GM12878 (cell line): ENCODE results near the gene LDB3. TPM values are rescaled to one million over a fixed set of nuclear protein-coding genes. Genes with fewer than 3 reads are reported as not detected.

Experiments used
- ATAC-seq: fragments of 200-7000 bp; cut with Tn5 transposase; 3 replicates; pipeline ENCODE4 v1.9.1; 2020; ENCODE audit warnings: mild to moderate bottlenecking, moderate library complexity
- BruUV-seq: library from RNA; stranded (reverse); fragments of 400-500 nt; replicated peaks from 2 replicates; lab custom pipeline; 2021; lab: Mats Ljungman, UMichigan
- CTCF ChIA-PET: fragments of 300-600 bp; sonication (Branson Sonifier 250); formaldehyde crosslinking; extraction: SDS; loops from one replicate; lab custom pipeline; 2021; ENCODE audit warnings: inconsistent platforms; lab: Yijun Ruan, JAX
- POLR2A ChIA-PET: fragments of 350-600 bp; formaldehyde crosslinking; extraction: SDS; loops from one replicate; lab custom pipeline; 2021; ENCODE audit warnings: inconsistent platforms; lab: Charles Lee
- RAD21 ChIA-PET: fragments of 300-600 bp; sonication (Branson Sonifier 250); formaldehyde crosslinking; loops from one replicate; lab custom pipeline; 2023; ENCODE audit warnings: antibody characterized with exemption; ENCODE audit not compliant: unreplicated experiment; lab: Charles Lee
- SMC1A ChIA-PET: fragments of 300-600 bp; sonication (Branson Sonifier 250); formaldehyde crosslinking; loops from one replicate; lab custom pipeline; 2023; ENCODE audit not compliant: unreplicated experiment, uncharacterized antibody; lab: Charles Lee
- DNase-seq: peaks from one replicate; pipeline ENCODE4 v3.0.0-alpha.2; 2011; ENCODE audit warnings: low read depth, low spot score
- FAIRE-seq: peaks from 3 replicates; lab custom pipeline; 2011; peaks lifted over from hg19 to GRCh38; lab: Jason Lieb, UNC
- H2AFZ ChIP-seq: 2 replicates; pipeline ENCODE4 v1.6.0; 2011; ENCODE audit warnings: low read depth, low read length, control low read depth; ENCODE audit not compliant: control insufficient read depth
- H3K27ac ChIP-seq: 2 replicates; pipeline ENCODE4 v1.5.1; 2011; ENCODE audit warnings: control low read depth; ENCODE audit not compliant: control insufficient read depth, insufficient read depth
- H3K27me3 ChIP-seq, 2 experiments: replicated peaks in 1 of 2; 2 replicates each; pipeline versions ENCODE4 v1.6.0 to v1.6.1; 2011; ENCODE audit warnings: low read length in 1 of 2; ENCODE audit not compliant: control insufficient read depth in 2 of 2, insufficient read depth in 2 of 2
- H3K36me3 ChIP-seq, 2 experiments: 2 replicates each; pipeline ENCODE4 v1.5.1; 2011; ENCODE audit warnings: low read length in 1 of 2; ENCODE audit not compliant: control insufficient read depth in 2 of 2, insufficient read depth in 2 of 2
- H3K4me1 ChIP-seq: 2 replicates; pipeline ENCODE4 v1.6.1; 2011; ENCODE audit warnings: mild to moderate bottlenecking, low read length, moderate library complexity, mixed read lengths; ENCODE audit not compliant: control insufficient read depth, insufficient read depth
- H3K4me2 ChIP-seq: 2 replicates; pipeline ENCODE4 v1.6.0; 2011; ENCODE audit warnings: control low read depth; ENCODE audit not compliant: control insufficient read depth, insufficient read depth
- H3K4me3 ChIP-seq: fragments of 200-600 bp; sonication (generic); 2 replicates; pipeline ENCODE4 v1.5.1; 2016
- H3K79me2 ChIP-seq: 2 replicates; pipeline ENCODE4 v1.6.0; 2011; ENCODE audit warnings: low read length; ENCODE audit not compliant: control insufficient read depth, insufficient read depth
- H3K9ac ChIP-seq: 2 replicates; pipeline ENCODE4 v1.8.0; 2011; ENCODE audit warnings: low read length, control low read depth, mixed read lengths; ENCODE audit not compliant: control insufficient read depth, insufficient read depth
- H3K9me3 ChIP-seq: replicated peaks from 3 replicates; pipeline ENCODE4 v1.5.1; 2011; ENCODE audit warnings: mild to moderate bottlenecking, low read length; ENCODE audit not compliant: control insufficient read depth, insufficient read depth
- H4K20me1 ChIP-seq: 2 replicates; pipeline ENCODE4 v1.6.0; 2011; ENCODE audit not compliant: control insufficient read depth, insufficient read depth
- ASH2L ChIP-seq: fragments of 300-600, 200-600 bp; sonication (generic); IDR thresholded peaks from 2 replicates; pipeline ENCODE4 v1.6.1; 2017; ENCODE audit warnings: low read depth, mild to moderate bottlenecking, borderline replicate concordance
- CEBPZ ChIP-seq: fragments of 150-350 bp; IDR thresholded peaks from 2 replicates; pipeline ENCODE4 v1.6.1; 2016; ENCODE audit warnings: low read depth, low read length
- EZH2 ChIP-seq: IDR thresholded peaks from 2 replicates; pipeline ENCODE4 v1.6.1; 2012; ENCODE audit warnings: low read depth, mild to moderate bottlenecking, control low read depth, inconsistent platforms, low read length, borderline replicate concordance; ENCODE audit not compliant: control insufficient read depth
- KAT2A ChIP-seq: conservative IDR thresholded peaks from 2 replicates; pipeline ENCODE4 v1.6.1; 2011; ENCODE audit warnings: low read depth, low read length; ENCODE audit not compliant: control insufficient read depth
- MTA2 ChIP-seq: fragments of 450-650 bp; IDR thresholded peaks from 2 replicates; pipeline ENCODE4 v1.6.1; 2016; ENCODE audit warnings: low read depth, mild to moderate bottlenecking, moderate library complexity
- PKNOX1 ChIP-seq: fragments of 450-650 bp; IDR thresholded peaks from 2 replicates; pipeline ENCODE4 v1.6.1; 2016; ENCODE audit warnings: mild to moderate bottlenecking
- POLR2AphosphoS2 ChIP-seq: IDR thresholded peaks from 2 replicates; pipeline ENCODE4 v1.6.1; 2011; ENCODE audit warnings: low read depth, mild to moderate bottlenecking, low read length, improper control_type of control experiment, moderate library complexity
- POLR2AphosphoS5 ChIP-seq: IDR thresholded peaks from 2 replicates; pipeline ENCODE4 v1.6.1; 2011; ENCODE audit warnings: mild to moderate bottlenecking, low read length, inconsistent platforms
- SMARCA5 ChIP-seq: fragments of 450-650 bp; IDR thresholded peaks from 2 replicates; pipeline ENCODE4 v1.6.1; 2017; ENCODE audit warnings: mild to moderate bottlenecking
- SP1 ChIP-seq: IDR thresholded peaks from one replicate; pipeline ENCODE4 v1.6.1; 2011; ENCODE audit warnings: low read depth, low read length
- WGBS: methylation state at CpG from one replicate; pipeline ENCODE4 v1.1.6; 2016; ENCODE audit warnings: low lambda C conversion rate; ENCODE audit not compliant: insufficient replicate concordance, insufficient coverage; ENCODE audit errors: missing lambda C conversion rate; 5-methylcytosine and 5-hydroxymethylcytosine counted together
- in situ Hi-C: fragments of 300-500 bp; cut with MboI; formaldehyde crosslinking; loops from 9 replicates; pipeline ENCODE4 v1.14.3; 2018; ENCODE audit warnings: mixed read lengths
- intact Hi-C: fragments of 100-400 bp; cut with micrococcal nuclease; formaldehyde crosslinking; loops from one replicate; pipeline ENCODE4 v1.14.2; 2022; ENCODE audit not compliant: unreplicated experiment
- polyA plus RNA-seq, 11 experiments: library from polyadenylated mRNA; depleted of rRNA in 4 of 11; unstranded in 6 of 11; stranded (reverse) in 5 of 11; fragments of >200 nt; fragmentation: Nextera tagmentation in 4 of 11; fragmentation: Illumina TruSeq in 1 of 11; extraction: Ambion mirVana in 4 of 11; extraction: Trizol in 1 of 11; gene quantifications; 1 replicate in 1 of 11; 2 replicates in 10 of 11; pipeline versions ENCODE4 v1.2.1 to v1.2.3, GENCODE V29; 2011 to 2016; ENCODE audit warnings: inconsistent platforms in 2 of 11, missing spikeins in 2 of 11, low read depth in 1 of 11
- total RNA-seq, 4 experiments: library from RNA; depleted of rRNA in 3 of 4; stranded (reverse); fragments of >200 nt in 3 of 4; fragmentation: Illumina TruSeq in 1 of 4; extraction: Trizol in 1 of 4; gene quantifications; 2 replicates each; pipeline versions ENCODE4 v1.2.1 to v1.2.3, GENCODE V29; 2013 to 2021

The LDB3 gene
- total and polyA plus RNA-seq, 10 of the 15 experiments (the other 5 are each of a cell fraction or from before 2014, with no cell fraction given) = 0.02 to 0.07 (median 0.04) TPM; not detected in 1

- no peaks in the 10 kb centered on the region; a peak in 1 of 4 replicates for H3K27me3 ChIP-seq
- no peak for FAIRE-seq
- BruUV-seq = no TSS peak
- TF ChIP-seq POLR2AphosphoS5 (no peak), POLR2AphosphoS2 (no peak), MTA2 (no peak), SMARCA5 (no peak), EZH2 (no peak), CEBPZ (no peak), KAT2A (no peak), ASH2L (no peak), SP1 (no peak), PKNOX1 (no peak)
- intact Hi-C loops (no loop called here), in situ Hi-C loops (no loop called here)
- H3K9me3 ChIP-seq = no peaks in the 10 kb centered on the region
- H3K4me3 ChIP-seq = no peak overlapping the region
- H3K4me2 ChIP-seq = no peak overlapping the region
- H3K79me2 ChIP-seq = no peaks in the 10 kb centered on the region
- H3K36me3 ChIP-seq = no peaks in the 10 kb centered on the region
- ChIA-PET POLR2A (no interaction called here), RAD21 (no interaction called here), CTCF (interaction anchor here (1.7 to 2.3 kb wide), 2 partner anchors 11 to 32 kb away, joined by 4 to 7 read pairs; no protein-coding TSS in a partner anchor), SMC1A (no interaction called here)
- H3K27ac ChIP-seq = no peak overlapping the region
- no peak for ATAC-seq
- H4K20me1 ChIP-seq = no peaks in the 10 kb centered on the region
- no peak overlapping the region for H2AFZ ChIP-seq
- no peaks in the 10 kb centered on the region for H3K4me1 ChIP-seq
- no peak overlapping the region for H3K9ac ChIP-seq
- WGBS = 2% methylated on average over 6 of the region's 6 CpGs
- no peak for DNase-seq
These were observed 5.0 kb downstream of the LDB3 start for GRCh38 chr10:86673216-86673826.
